Measurements from ENCODE around the gene RASSF3.

RASSF3 gene

GRCh38 chr12:64706306-64706705 is 96.0 kb downstream of the RASSF3 start:
- TF ChIP-seq CTCF (conservative IDR thresholded peaks at IDR 0.05) (no peak), ZFX (IDR thresholded peaks at IDR 0.05) (no peak)
- H3K27ac ChIP-seq: no peak overlapping the region

- TF ChIP-seq CTCF (conservative IDR thresholded peaks at IDR 0.05) (no peak), ZFX (IDR thresholded peaks at IDR 0.05) (no peak)
- H3K27ac ChIP-seq: no peak overlapping the region
Measured at GRCh38 chr12:64706857-64707256, 96.6 kb downstream of the RASSF3 start.

- no peak overlapping the region for H3K27ac ChIP-seq
- no peak for TF ChIP-seq ZFX (IDR thresholded peaks at IDR 0.05)
- no peak for TF ChIP-seq CTCF (conservative IDR thresholded peaks at IDR 0.05)
Measured at GRCh38 chr12:64707362-64707761, 97.1 kb downstream of the RASSF3 start.

GRCh38 chr12:64707926-64708325 is 97.6 kb downstream of the RASSF3 start:
- TF ChIP-seq CTCF (conservative IDR thresholded peaks at IDR 0.05): no peak
- TF ChIP-seq ZFX (IDR thresholded peaks at IDR 0.05): no peak
- no peak overlapping the region for H3K27ac ChIP-seq

- TF ChIP-seq ZFX (IDR thresholded peaks at IDR 0.05) (no peak), CTCF (conservative IDR thresholded peaks at IDR 0.05) (no peak)
- H3K27ac ChIP-seq: no peak overlapping the region
Measured at GRCh38 chr12:64709429-64709828, 99.1 kb downstream of the RASSF3 start.

- H3K27ac ChIP-seq: no peak overlapping the region
Measured at GRCh38 chr12:64713376-64713775, 103.1 kb downstream of the RASSF3 start.

GRCh38 chr12:64714551-64714968 is 104.3 kb downstream of the RASSF3 start:
- TF ChIP-seq CTCF (conservative IDR thresholded peaks at IDR 0.05) (no peak), ZFX (IDR thresholded peaks at IDR 0.05) (no peak)
- H3K27ac ChIP-seq: no peak overlapping the region

More at GRCh38 chr12:64713376-64713775, 103.1 kb downstream of the RASSF3 start:
- no peak for TF ChIP-seq ZFX (IDR thresholded peaks at IDR 0.05)
- no peak for TF ChIP-seq CTCF (conservative IDR thresholded peaks at IDR 0.05)
